Ishikawa (cell line): Measurements from ENCODE around the gene PSME4.

Experiments used
- CEBPB ChIP-seq: IDR thresholded peaks from 2 replicates; pipeline ENCODE4 v1.6.1; 2012
- EGR1 ChIP-seq: IDR thresholded peaks from 2 replicates; pipeline ENCODE4 v1.6.1; 2012
- EP300 ChIP-seq: IDR thresholded peaks from 2 replicates; pipeline ENCODE4 v1.6.1; 2012; ENCODE audit warnings: borderline replicate concordance
- FOXM1 ChIP-seq: IDR thresholded peaks from 2 replicates; pipeline ENCODE4 v1.6.1; 2012; ENCODE audit warnings: low read depth, borderline replicate concordance
- NFIC ChIP-seq: IDR thresholded peaks from 2 replicates; pipeline ENCODE4 v1.6.1; 2012
- RAD21 ChIP-seq: IDR thresholded peaks from 2 replicates; pipeline ENCODE4 v1.6.1; 2012; ENCODE audit warnings: low read depth
- TCF12 ChIP-seq: IDR thresholded peaks from 2 replicates; pipeline ENCODE4 v1.6.1; 2012; ENCODE audit warnings: low read depth
- TEAD4 ChIP-seq: IDR thresholded peaks from 2 replicates; pipeline ENCODE4 v1.6.1; 2012
- TF ChIP-seq, protein P1 (sequence below): IDR thresholded peaks from 2 replicates; pipeline ENCODE4 v1.6.1; 2012
- TF ChIP-seq, protein P2 (sequence below): IDR thresholded peaks from 2 replicates; pipeline ENCODE4 v1.6.1; 2012

DNA sequence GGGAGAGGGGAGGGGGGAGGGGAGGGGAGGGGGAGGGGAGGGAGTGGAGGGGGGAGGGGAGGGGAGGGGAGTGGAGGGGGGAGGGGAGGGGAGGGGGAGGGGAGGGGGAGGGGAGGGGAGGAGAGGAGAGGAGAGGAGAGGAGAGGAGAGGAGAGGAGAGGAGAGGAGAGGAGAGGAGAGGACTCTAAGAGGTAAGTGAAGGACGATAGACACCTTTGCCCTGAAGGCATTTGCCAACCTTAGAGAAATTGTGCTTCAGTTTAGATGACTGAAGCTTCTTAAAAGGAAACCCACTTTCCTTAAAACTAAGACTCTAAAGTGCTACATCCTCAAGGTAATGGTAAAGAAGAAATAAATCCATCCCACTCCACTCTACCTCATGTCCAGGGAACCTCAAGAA, 130.2 kb downstream of the PSME4 start:
- TF ChIP-seq TEAD4 (no peak), RAD21 (no peak), EP300 (no peak), EGR1 (no peak), NFIC (no peak), CEBPB (no peak), FOXM1 (no peak), TCF12 (no peak)
- TF ChIP-seq, protein P1, sequence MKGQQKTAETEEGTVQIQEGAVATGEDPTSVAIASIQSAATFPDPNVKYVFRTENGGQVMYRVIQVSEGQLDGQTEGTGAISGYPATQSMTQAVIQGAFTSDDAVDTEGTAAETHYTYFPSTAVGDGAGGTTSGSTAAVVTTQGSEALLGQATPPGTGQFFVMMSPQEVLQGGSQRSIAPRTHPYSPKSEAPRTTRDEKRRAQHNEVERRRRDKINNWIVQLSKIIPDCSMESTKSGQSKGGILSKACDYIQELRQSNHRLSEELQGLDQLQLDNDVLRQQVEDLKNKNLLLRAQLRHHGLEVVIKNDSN = no peak
- TF ChIP-seq, protein P2, sequence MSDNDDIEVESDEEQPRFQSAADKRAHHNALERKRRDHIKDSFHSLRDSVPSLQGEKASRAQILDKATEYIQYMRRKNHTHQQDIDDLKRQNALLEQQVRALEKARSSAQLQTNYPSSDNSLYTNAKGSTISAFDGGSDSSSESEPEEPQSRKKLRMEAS = no peak
